ENCODE measurements around the gene PLXNC1.

Gene PLXNC1

DNA sequence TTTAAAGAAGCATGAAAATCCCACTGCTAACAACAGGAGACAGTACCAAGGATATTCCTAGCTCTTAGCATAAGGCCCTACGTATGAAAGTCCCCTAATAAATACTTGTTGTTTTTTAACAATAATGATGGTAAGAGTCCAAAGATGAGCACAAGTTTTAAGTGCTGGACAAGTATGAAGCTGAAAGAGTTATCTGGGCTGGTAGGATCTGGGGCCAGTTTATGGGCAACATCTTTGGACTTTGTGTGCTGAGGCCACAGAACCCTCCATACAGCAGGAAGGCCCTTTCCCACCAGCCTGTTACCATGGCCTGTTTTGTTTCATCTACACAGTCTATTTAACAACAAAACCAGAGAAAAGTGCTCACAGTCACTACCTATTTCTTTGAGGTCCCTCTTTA lies 12.5 kb upstream of the PLXNC1 start:
- H3K4me3 ChIP-seq (ENCODE audit: low read depth in 1 of 2, low read length in 1 of 2) = no peak overlapping the region
- no peaks in the 10 kb centered on the region for H3K9me3 ChIP-seq
- TF ChIP-seq, protein P1, sequence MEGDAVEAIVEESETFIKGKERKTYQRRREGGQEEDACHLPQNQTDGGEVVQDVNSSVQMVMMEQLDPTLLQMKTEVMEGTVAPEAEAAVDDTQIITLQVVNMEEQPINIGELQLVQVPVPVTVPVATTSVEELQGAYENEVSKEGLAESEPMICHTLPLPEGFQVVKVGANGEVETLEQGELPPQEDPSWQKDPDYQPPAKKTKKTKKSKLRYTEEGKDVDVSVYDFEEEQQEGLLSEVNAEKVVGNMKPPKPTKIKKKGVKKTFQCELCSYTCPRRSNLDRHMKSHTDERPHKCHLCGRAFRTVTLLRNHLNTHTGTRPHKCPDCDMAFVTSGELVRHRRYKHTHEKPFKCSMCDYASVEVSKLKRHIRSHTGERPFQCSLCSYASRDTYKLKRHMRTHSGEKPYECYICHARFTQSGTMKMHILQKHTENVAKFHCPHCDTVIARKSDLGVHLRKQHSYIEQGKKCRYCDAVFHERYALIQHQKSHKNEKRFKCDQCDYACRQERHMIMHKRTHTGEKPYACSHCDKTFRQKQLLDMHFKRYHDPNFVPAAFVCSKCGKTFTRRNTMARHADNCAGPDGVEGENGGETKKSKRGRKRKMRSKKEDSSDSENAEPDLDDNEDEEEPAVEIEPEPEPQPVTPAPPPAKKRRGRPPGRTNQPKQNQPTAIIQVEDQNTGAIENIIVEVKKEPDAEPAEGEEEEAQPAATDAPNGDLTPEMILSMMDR (IDR thresholded peaks at IDR 0.05) = no peak
- H3K27ac ChIP-seq = no peak overlapping the region
- H3K27me3 ChIP-seq = no peaks in the 10 kb centered on the region
- H3K36me3 ChIP-seq = no peaks in the 10 kb centered on the region
- peaks cover 9 to 16% of the 10 kb centered on the region in 2 experiments for H3K4me1 ChIP-seq (ENCODE audit: control insufficient read depth in 1 of 2, insufficient read depth in 1 of 2, low read depth in 1 of 2, low read length in 1 of 2)

DNA sequence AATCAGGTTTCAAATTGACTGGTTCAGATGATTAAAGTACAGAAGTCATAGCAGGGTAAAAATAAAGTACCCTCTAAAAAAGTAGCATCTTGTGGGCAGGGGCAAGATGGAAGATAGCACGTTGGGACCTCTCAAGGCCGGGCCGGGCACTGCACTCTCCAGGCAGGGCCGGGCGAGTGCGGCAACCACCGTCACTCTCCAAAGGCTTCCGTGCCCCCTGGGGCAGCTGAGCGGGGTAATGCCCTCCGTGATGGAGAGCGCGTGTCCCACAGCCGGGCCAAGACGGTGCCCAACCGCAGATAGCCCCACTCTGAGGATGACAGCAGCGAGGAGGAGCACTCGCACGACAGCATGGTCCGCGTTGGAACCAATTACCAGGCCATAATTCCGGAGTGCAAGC lies 8.6 kb upstream of the PLXNC1 start:
- Histone ChIP-seq H3K9me3 (no peaks in the 10 kb centered on the region), H3K27me3 (no peaks in the 10 kb centered on the region), H3K36me3 (no peaks in the 10 kb centered on the region), H3K4me3 (ENCODE audit: low read depth in 1 of 2, low read length in 1 of 2) (no peak overlapping the region), H3K27ac (no peak overlapping the region), H3K4me1 (ENCODE audit: control insufficient read depth in 1 of 2, insufficient read depth in 1 of 2, low read depth in 1 of 2, low read length in 1 of 2) (no peaks in the 10 kb centered on the region)
- TF ChIP-seq, protein P1 (IDR thresholded peaks at IDR 0.05) = no peak

DNA sequence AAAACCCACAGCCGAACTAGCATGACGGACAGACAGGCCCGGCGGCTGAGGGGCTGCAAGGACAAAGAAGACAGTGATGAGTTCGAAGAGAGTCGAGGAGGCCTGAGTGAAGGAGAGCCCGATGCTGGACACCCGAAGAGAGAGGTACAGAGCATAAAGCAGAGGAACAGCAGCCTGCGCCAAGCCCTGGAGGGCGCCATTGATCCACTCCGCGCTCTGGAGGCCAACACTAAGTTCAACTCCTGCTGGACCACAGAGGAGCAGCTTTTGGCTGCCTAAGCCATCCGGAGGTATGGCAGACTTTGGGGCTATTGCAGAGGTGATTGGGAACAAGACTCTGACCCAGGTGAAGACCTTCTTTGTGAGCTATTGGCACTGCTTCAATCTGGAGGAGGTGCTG lies 7.8 kb upstream of the PLXNC1 start:
- H3K9me3 ChIP-seq = no peaks in the 10 kb centered on the region
- H3K27ac ChIP-seq = no peak overlapping the region
- TF ChIP-seq, protein P1 (IDR thresholded peaks at IDR 0.05) = no peak
- H3K27me3 ChIP-seq = no peaks in the 10 kb centered on the region
- no peaks in the 10 kb centered on the region for H3K36me3 ChIP-seq
- no peak overlapping the region for H3K4me3 ChIP-seq (ENCODE audit: low read depth in 1 of 2, low read length in 1 of 2)
- peaks cover 1 to 2% of the 10 kb centered on the region in 2 experiments for H3K4me1 ChIP-seq (ENCODE audit: control insufficient read depth in 1 of 2, insufficient read depth in 1 of 2, low read depth in 1 of 2, low read length in 1 of 2)

DNA sequence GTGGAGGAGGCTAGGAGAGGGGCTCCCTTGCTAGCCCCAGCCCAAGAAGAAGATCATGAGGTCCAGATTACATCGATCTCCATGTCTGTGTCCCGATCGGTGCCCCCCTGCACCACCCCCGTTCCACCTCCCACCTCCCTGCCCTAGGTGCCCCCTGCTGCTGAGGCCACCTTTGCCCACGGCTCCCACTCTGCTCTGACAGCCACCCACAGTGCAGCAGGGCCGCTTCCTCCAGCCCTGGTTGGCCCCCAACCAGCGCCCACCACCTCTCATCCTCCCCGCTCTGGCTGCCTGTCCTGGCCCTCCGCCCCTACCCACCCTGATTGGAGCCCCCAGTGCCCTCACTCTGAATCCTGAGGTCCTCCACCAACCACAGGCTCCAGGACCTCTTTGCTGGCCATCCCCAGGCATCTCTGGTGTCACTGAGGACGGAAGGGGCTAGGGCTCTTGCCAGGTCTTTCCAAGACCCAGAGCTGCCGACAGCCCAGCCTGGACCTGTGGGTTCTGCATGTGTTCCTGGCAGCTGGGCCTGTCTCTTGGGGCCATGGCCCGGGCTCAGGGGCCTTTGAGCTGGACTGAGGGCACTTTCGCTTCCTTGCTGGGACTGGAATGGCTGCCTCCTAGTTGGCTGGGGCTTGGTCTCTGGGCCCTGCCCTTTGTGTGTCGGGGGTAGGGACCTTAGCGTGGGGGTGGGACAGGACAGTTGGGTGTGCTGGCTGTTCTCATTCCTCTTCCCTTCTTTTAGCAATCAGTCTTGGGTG lies 7.2 kb upstream of the PLXNC1 start:
- no peaks in the 10 kb centered on the region for H3K27me3 ChIP-seq
- peaks cover 2 to 3% of the 10 kb centered on the region in 2 experiments for H3K4me1 ChIP-seq (ENCODE audit: control insufficient read depth in 1 of 2, insufficient read depth in 1 of 2, low read depth in 1 of 2, low read length in 1 of 2)

DNA sequence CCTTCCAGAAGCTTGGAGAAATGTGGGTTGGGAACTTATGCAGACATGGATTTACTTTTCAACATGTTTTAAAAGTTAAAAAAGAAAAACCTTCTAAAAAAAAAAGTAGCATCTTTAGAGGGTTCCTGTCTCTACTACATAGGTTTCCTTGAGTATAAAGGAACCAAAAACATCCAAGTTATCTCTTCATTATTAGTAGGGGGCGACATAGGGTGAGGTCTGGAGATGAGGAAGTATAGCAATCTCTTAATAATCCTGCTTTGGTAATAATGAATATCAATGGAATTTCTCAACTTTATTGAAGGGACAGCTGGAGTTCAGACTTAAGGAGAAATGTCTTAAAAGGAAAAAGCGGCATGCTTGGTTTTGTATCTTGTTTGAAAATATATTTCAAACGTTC lies 6.5 kb upstream of the PLXNC1 start:
- H3K36me3 ChIP-seq = no peaks in the 10 kb centered on the region
- H3K27ac ChIP-seq = no peak overlapping the region
- no peak overlapping the region for H3K4me3 ChIP-seq (ENCODE audit: low read depth in 1 of 2, low read length in 1 of 2)
- H3K9me3 ChIP-seq = no peaks in the 10 kb centered on the region
- H3K27me3 ChIP-seq = no peaks in the 10 kb centered on the region
- TF ChIP-seq, protein P1 (IDR thresholded peaks at IDR 0.05) = no peak
- peaks cover 4 to 5% of the 10 kb centered on the region in 2 experiments for H3K4me1 ChIP-seq (ENCODE audit: control insufficient read depth in 1 of 2, insufficient read depth in 1 of 2, low read depth in 1 of 2, low read length in 1 of 2)

More for the DNA sequence above, 7.2 kb upstream of the PLXNC1 start:
- H3K9me3 ChIP-seq = no peaks in the 10 kb centered on the region
- no peak overlapping the region for H3K4me3 ChIP-seq (ENCODE audit: low read depth in 1 of 2, low read length in 1 of 2)
- no peaks in the 10 kb centered on the region for H3K36me3 ChIP-seq
- TF ChIP-seq, protein P1 (IDR thresholded peaks at IDR 0.05) = no peak
- H3K27ac ChIP-seq = no peak overlapping the region

Measured in neutrophil (primary cell).